Activated T-helper 1 cell treated with anti-CD3 and anti-CD28 coated beads, Interleukin-12 subunit alpha, Interleukin-12 subunit beta, Interleukin-2, Interleukin-4 antibody, amounts not matched to agents 30 ng/mL and 10 ng/mL and 1 ng/mL, durations not matched to agents 14 hours and 24 hours and 36 hours (primary cell): Measurements from ENCODE around the gene MCRIP2. TPM values are rescaled to one million over a fixed set of nuclear protein-coding genes. Genes with fewer than 3 reads are reported as not detected.
"Not testable (repeated sequence)": the region's sequence is repeated elsewhere in the genome, so short reads cannot be mapped to it uniquely, and the experiment has no call there.

Experiments
- DNase-seq: peaks from one replicate; pipeline ENCODE4 v3.0.0; 2021; ENCODE audit warnings: low spot score
- H3K27ac Mint-ChIP-seq: one replicate; pipeline ENCODE4 v1.8.0; 2021; ENCODE audit warnings: mild to moderate bottlenecking, mixed read lengths
- H3K27me3 Mint-ChIP-seq: one replicate; pipeline ENCODE4 v1.8.0; 2022; ENCODE audit warnings: mild to moderate bottlenecking, moderate library complexity, mixed read lengths; ENCODE audit not compliant: insufficient read depth
- H3K36me3 Mint-ChIP-seq: one replicate; pipeline ENCODE4 v1.8.0; 2021; ENCODE audit warnings: low read depth, mixed read lengths
- H3K4me1 Mint-ChIP-seq: one replicate; pipeline ENCODE4 v1.8.0; 2021; ENCODE audit warnings: low read depth, mixed read lengths
- H3K4me3 Mint-ChIP-seq: one replicate; pipeline ENCODE4 v1.8.0; 2021; ENCODE audit warnings: mild to moderate bottlenecking, moderate library complexity, mixed read lengths
- H3K9me3 Mint-ChIP-seq: one replicate; pipeline ENCODE4 v1.8.0; 2021; ENCODE audit warnings: mixed read lengths
- intact Hi-C: fragments of 100-400 bp; cut with micrococcal nuclease; formaldehyde crosslinking; loops from one replicate; pipeline ENCODE4 v1.15.1; 2024
- total RNA-seq: library from RNA; stranded (reverse); gene quantifications from 2 replicates; pipeline ENCODE4 v1.2.3, GENCODE V29; 2022

MCRIP2 gene, protein sequence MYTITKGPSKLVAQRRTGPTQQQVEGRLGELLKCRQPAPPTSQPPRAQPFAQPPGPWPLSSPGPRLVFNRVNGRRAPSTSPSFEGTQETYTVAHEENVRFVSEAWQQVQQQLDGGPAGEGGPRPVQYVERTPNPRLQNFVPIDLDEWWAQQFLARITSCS
- total RNA-seq: 66.5 and 67.6 TPM in 2 replicates

GRCh38 chr16:641326-642188 lies at the start of gene MCRIP2:
MCRIP2 (plus strand) TSS chr16:641828; CDS start chr16:641992, 164 bp downstream.
- no peaks in the 10 kb centered on the region for H3K9me3 Mint-ChIP-seq
- H3K4me3 Mint-ChIP-seq: peak within 1 kb of the TSS; percentile 76
- H3K27ac Mint-ChIP-seq: no peak within 1 kb of the TSS
- peaks cover 2% of the 10 kb centered on the region for H3K36me3 Mint-ChIP-seq
- H3K27me3 Mint-ChIP-seq: no peaks in the 10 kb centered on the region
- intact Hi-C loops: loop anchor here (1.0 kb wide), 2 partner anchors 8 to 19 kb away; partner anchors contain the start of gene WDR90
- H3K4me1 Mint-ChIP-seq: peaks cover 3% of the 10 kb centered on the region
- DNase-seq: peak; percentile 80

- Mint-ChIP-seq H3K9me3 (no peaks in the 10 kb centered on the region), H3K27ac (no peak overlapping the region), H3K36me3 (peaks cover 11% of the 10 kb centered on the region), H3K27me3 (no peaks in the 10 kb centered on the region), H3K4me1 (peaks cover 26% of the 10 kb centered on the region), H3K4me3 (peak overlapping the region; percentile 87)
- DNase-seq: no peak
- intact Hi-C loops: loop anchor here (5.0 kb wide), 1 partner anchor 900 kb away; the partner anchor contains the start of gene TELO2
Measured at GRCh38 chr16:591892-592517, 49.6 kb upstream of the MCRIP2 start.

GRCh38 chr16:592518-593306 lies 48.9 kb upstream of the MCRIP2 start:
- H3K4me1 Mint-ChIP-seq: peaks cover 21% of the 10 kb centered on the region
- H3K36me3 Mint-ChIP-seq: peaks cover 9% of the 10 kb centered on the region
- no peak for DNase-seq
- H3K9me3 Mint-ChIP-seq: no peaks in the 10 kb centered on the region
- intact Hi-C loops: loop anchor here (5.0 kb wide), 1 partner anchor 900 kb away; the partner anchor contains the start of gene TELO2
- no peaks in the 10 kb centered on the region for H3K27me3 Mint-ChIP-seq
- no peak overlapping the region for H3K4me3 Mint-ChIP-seq
- H3K27ac Mint-ChIP-seq: no peak overlapping the region

GRCh38 chr16:593406-593805 lies 48.2 kb upstream of the MCRIP2 start:
- Mint-ChIP-seq H3K27ac (no peak overlapping the region), H3K4me1 (peaks cover 21% of the 10 kb centered on the region), H3K9me3 (no peaks in the 10 kb centered on the region), H3K4me3 (peak overlapping the region; percentile 19), H3K27me3 (no peaks in the 10 kb centered on the region), H3K36me3 (peaks cover 9% of the 10 kb centered on the region)
- intact Hi-C loops: loop anchor here (5.0 kb wide), 1 partner anchor 899 kb away; the partner anchor contains the start of gene TELO2
- DNase-seq: no peak

DNA sequence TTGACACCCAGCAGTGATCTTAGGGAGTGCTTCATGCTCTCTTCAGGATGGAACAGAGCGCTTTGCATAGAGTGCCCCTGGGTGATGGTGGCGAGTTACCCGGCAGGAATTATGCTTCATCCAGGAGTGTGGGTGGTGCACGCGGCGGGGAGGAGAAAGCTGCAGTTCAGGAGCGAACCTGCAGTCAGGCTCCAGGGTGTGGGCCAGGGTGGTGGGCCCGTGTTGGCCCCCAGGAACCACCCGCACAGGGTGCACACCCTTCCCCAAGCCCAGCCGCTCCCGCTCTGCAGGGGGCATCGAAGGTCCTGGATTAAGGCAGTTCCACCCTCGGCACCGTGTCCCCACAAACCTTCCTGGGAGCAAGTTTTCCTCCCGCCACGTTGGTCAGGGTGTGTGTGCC lies 47.8 kb upstream of the MCRIP2 start:
- Mint-ChIP-seq H3K4me1 (peaks cover 21% of the 10 kb centered on the region), H3K4me3 (peak overlapping the region; percentile 19), H3K9me3 (no peaks in the 10 kb centered on the region), H3K27ac (no peak overlapping the region), H3K36me3 (peaks cover 12% of the 10 kb centered on the region), H3K27me3 (no peaks in the 10 kb centered on the region)
- no peak for DNase-seq
- intact Hi-C loops: loop anchor here (5.0 kb wide), 1 partner anchor 898 kb away; the partner anchor contains the start of gene TELO2

DNA sequence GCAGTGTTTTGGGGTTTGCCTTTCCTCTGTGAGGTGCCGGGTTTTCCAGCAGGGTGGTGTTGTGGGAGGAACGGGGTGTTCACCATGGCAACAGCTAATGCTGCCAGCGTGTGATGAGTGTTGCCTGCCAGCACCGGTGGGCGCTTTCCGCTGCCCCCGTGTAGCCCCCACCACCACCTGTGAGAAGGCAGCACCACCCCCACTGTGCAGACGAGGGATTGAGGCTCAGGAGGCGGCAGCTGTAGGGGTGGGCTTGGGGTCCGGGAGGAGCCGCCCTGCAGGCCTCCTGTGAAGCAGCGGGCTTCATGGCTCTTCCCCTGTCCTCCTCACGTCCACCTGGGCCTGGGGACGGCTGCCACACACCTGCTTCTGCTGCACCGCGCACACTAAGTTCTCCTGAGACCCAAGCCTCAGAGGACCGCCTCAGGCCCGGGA lies 46.5 kb upstream of the MCRIP2 start:
- H3K9me3 Mint-ChIP-seq: no peaks in the 10 kb centered on the region
- H3K27ac Mint-ChIP-seq: no peak overlapping the region
- peaks cover 21% of the 10 kb centered on the region for H3K4me1 Mint-ChIP-seq
- intact Hi-C loops: no loop called here
- no peak overlapping the region for H3K4me3 Mint-ChIP-seq
- no peak for DNase-seq
- peaks cover 14% of the 10 kb centered on the region for H3K36me3 Mint-ChIP-seq
- no peaks in the 10 kb centered on the region for H3K27me3 Mint-ChIP-seq

DNA sequence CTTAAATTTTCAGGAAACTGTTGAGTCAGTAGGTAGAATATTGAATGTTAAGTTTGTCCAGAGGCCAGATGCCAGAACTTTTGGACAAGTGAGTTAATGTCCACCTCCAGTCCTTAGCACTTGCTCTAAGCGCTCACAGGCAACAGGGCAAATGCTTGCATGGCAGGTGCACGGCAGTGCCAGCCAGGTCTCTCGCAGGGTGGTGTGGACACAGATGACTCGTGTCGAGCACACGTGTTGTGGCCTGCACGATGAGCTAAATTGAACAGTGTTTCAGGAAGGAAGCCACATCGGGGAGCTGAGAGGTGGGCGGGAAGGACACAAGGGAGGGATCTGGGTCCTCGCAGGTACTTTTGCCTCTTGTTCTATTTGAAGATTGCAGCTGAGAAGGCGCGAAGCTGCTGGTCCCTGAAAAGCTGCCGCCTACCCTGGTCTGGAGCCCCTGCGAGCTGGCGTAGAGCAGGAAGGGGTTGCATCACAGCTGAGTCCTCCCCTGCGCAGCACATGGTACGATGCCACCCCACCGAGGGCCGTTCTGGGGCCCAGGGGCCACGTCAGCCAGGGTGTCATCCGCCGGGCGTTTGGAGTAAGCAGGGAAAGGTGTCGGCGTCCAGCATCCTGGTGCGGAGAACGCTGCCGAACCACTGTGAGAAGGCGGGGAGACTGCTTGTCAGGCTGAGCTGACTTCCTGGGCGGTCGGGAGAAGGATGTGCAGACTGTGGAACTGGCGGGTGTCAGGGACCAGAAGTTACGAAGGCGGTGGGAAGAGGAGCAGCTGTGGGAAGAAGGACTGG lies 45.5 kb upstream of the MCRIP2 start:
- intact Hi-C loops: no loop called here
- peaks cover 14% of the 10 kb centered on the region for H3K36me3 Mint-ChIP-seq
- no peak for DNase-seq
- peaks cover 14% of the 10 kb centered on the region for H3K4me1 Mint-ChIP-seq
- H3K4me3 Mint-ChIP-seq: no peak overlapping the region
- no peak overlapping the region for H3K27ac Mint-ChIP-seq
- no peaks in the 10 kb centered on the region for H3K27me3 Mint-ChIP-seq
- H3K9me3 Mint-ChIP-seq: no peaks in the 10 kb centered on the region

GRCh38 chr16:596736-597060 lies 44.9 kb upstream of the MCRIP2 start:
- Mint-ChIP-seq H3K27me3 (no peaks in the 10 kb centered on the region), H3K4me1 (peaks cover 10% of the 10 kb centered on the region), H3K36me3 (peaks cover 14% of the 10 kb centered on the region), H3K27ac (no peak overlapping the region), H3K4me3 (no peak overlapping the region), H3K9me3 (no peaks in the 10 kb centered on the region)
- no peak for DNase-seq
- intact Hi-C loops: no loop called here

- DNase-seq, intact Hi-C loops, H3K9me3 Mint-ChIP-seq, H3K4me1 Mint-ChIP-seq, H3K27ac Mint-ChIP-seq, H3K4me3 Mint-ChIP-seq, H3K27me3 Mint-ChIP-seq: not testable (repeated sequence)
- H3K36me3 Mint-ChIP-seq: peaks cover 14% of the 10 kb centered on the region
Measured at GRCh38 chr16:597655-598054, 44.0 kb upstream of the MCRIP2 start.

GRCh38 chr16:598823-599739 lies 42.5 kb upstream of the MCRIP2 start:
- H3K27ac Mint-ChIP-seq: no peak overlapping the region
- DNase-seq: no peak
- no peaks in the 10 kb centered on the region for H3K27me3 Mint-ChIP-seq
- intact Hi-C loops: no loop called here
- H3K4me1 Mint-ChIP-seq: peaks cover 6% of the 10 kb centered on the region
- no peaks in the 10 kb centered on the region for H3K9me3 Mint-ChIP-seq
- no peak overlapping the region for H3K4me3 Mint-ChIP-seq
- peaks cover 14% of the 10 kb centered on the region for H3K36me3 Mint-ChIP-seq

DNA sequence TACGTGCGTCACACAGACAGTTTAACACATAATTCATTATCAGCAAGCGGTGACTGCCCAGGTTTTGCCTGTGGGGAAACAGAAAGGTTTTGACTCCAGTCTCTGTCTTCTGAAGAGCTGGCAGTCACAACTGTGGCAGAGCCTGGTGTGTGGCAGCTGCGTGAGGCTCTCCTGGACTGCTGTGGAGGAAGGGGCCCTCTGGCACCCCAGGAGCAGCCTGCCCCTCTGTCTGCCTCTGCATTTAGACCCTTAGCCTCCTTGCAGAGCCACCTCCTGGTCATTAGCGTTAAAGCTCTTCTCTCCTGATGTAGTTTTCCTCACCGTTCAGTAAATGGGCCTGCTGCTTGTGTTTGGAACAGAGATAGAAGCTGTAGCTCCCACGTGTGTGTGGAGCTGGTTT lies 40.8 kb upstream of the MCRIP2 start:
- Mint-ChIP-seq H3K36me3 (peaks cover 15% of the 10 kb centered on the region), H3K27me3 (no peaks in the 10 kb centered on the region), H3K9me3 (no peaks in the 10 kb centered on the region), H3K27ac (no peak overlapping the region), H3K4me1 (no peaks in the 10 kb centered on the region), H3K4me3 (no peak overlapping the region)
- DNase-seq: no peak
- intact Hi-C loops: no loop called here
